ENCODE data around the gene SCN5A.

SCN5A gene

DNA sequence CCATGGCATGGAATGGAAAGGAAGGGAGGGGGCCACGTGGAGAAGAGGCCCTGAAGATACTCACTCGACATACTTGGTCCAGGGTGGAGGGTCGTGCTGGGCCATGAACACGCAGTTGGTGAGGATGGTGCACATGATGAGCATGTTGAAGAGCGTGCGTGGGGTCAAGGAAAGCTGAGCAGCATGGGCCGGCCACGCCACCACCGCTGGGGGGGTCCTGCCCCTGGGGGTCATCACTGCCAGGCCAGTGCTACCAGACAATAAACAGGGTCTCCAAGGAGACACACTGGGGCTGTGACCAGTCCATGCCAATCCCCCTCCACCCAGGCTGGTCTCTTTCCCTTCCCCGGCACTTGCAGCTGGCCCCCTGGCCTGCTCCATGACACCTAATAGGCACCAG is 27.2 kb downstream of the SCN5A start:
- no peak for DNase-seq (ENCODE audit: low spot score)

DNA sequence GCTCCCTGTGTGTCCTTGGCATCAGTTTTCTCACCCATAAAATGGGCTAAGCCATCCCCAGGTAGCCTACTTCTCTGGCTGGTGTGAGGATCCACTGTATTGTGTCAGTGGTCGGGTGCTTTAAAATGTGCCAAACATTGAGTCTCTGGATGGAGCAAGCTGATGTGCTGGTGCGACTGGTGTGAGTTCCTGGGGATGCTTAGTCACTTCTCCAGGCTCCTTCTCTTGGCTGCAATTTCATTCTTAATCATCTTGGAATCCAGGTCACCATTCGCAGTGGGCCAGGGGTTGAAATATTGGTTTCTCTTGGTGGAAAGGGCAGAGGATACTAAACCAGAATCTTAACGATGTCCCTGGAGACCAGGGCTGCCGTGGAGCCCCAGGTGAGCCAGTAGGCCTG is 29.3 kb downstream of the SCN5A start:
- no peak for DNase-seq (ENCODE audit: low spot score)

DNA sequence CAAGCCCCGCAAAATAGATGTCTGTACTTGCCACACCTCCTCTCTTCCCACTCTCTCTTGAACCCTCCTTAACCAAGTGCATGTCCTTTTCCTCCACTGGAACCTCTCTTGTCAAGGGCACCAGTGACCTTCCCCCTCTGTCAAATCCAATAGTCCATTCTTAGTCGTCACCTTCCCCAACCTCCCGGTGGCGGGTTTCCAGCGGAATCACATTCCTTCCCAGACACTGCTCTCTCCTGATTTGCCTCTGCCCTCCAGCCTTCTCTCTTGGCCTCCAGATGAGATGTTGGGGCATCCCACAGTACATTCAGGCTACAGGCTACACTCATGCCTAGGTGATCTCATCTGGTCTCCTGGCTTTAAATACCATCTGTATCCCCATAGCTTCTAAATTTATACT is 31.1 kb downstream of the SCN5A start:
- no peak for DNase-seq (ENCODE audit: low spot score)

DNA sequence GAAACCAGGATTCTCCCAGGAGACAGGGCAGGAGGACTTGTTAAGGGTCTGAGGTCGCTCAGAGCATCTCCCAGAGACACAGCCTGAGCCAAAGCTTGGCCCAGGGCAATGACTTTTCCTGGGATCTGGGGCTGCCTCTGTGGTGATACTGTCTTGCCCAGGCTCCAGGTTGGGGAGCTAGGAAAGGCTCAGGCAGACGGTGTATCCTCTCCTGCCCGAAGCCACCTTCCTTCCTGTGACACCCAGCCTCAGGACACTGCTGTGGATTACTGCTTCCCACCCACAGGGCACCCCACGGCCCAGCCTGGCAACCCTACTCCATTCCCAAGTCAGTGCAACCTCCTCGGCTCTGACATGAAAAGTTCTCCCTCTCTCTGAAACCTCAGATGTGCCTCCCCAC is 31.9 kb downstream of the SCN5A start:
- DNase-seq (ENCODE audit: low spot score) = no peak

DNA sequence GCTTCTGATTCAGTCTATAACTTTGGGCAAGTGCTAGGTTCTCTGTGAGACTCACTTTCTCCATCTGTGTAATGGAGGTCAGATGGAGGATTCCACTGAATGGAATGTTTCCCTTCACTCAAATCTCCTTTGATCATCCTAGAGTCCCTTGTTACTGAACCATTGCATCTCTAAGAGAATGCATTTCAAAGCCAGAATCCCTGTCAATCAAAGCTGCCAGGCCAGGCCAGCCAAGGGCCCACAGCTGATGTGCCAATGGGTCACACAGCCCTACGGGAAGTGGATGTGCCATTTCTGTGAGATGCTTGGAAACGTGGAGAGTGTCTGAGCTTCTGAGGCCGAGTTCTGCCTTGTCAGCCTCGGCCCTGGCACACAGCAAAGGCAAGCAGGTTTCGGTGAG is 32.4 kb downstream of the SCN5A start:
- no peak for DNase-seq (ENCODE audit: low spot score)

DNA sequence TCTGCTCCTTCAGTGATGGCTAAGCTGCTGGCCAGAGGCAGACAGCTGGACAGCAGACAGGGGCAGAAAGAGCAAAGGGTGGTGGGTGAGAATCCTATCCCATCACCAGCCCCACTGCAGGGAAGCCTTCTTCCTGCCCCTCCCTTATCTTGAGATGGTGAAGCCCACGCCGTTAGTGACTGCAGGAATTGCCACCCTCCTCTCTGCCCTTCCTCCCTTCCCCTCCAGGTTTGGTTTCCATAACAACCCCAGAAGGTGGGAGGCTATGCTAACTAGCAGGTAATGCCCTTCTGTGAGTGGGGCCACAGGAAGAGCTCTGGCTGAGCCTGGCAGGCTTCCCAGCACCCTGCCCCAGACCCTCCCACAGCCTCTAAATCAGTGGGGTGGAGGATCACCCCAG is 32.8 kb downstream of the SCN5A start:
- no peak for DNase-seq (ENCODE audit: low spot score)

DNA sequence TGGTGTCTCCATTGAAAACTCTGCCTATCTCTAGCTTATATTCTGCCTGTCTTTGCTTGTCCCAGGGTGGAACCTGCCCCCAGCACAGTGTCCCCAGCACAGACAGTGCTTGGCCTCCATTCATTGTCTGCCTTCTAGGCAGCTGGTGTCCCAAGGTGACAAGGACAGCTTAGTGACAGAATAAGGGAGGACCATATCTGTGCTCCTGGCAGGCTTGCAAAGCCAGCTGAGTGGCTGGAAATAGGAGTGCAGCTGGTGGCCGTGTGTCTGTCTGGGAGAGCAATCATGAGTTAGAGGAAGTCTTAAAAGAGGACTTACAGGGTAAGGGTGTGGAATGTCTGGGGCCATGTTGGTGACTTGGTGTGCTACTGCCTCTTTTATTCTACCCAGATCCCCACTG is 33.4 kb downstream of the SCN5A start:
- DNase-seq (ENCODE audit: low spot score) = no peak

DNA sequence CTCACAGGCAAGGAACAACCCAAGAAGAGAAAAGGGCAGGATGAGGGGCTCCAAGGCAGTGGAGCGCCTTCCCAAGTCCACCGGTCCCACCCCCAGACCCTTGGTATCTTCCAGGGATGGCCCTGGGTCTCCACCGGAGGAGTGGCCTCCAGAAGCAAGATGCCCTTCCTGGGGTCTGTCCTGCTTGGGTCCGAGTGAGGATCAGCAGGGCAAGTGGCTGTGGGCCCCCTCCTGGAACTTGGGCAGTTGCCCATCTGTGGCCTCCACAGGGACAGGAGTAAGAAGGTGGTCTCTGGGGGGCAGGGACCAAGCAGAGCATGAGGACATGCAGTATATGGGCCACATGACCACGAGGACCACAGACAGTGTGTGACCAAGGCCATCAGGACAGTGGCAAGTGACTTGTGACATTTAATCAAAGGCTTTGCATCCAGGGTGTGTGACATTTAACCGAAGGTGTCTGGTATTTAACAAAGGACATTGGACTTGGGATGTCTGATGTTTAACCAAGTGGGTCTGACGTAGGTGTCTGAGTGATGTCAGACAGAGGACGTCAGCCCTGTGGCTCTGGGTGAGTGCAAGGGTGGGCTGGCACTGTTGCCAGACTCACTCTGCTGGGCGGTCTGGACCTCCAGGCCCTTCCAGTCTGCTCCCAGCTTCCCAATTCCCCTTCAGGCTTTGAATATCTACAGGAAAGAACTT is 34.7 kb downstream of the SCN5A start:
- DNase-seq (ENCODE audit: low spot score) = no peak

DNA sequence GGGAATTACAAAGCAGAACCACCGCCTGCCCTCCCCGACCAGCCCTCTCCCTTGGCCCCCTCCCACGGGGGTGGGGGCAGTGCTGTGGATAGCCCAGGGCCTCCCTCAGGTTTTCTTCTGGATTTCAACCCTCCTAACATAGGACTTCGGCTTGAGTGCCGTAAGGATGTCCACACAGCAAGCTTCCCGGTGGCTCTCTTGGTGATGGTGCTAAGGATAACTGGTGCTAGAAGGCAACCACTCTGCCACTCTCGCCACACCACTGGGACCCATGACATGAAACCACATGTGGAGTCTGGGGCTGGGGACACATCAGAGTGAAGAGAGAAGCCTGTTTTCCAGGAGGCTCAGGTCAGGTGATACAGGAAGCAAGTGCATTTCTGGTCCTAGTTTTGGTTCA is 35.4 kb downstream of the SCN5A start:
- DNase-seq (ENCODE audit: low spot score) = no peak

DNA sequence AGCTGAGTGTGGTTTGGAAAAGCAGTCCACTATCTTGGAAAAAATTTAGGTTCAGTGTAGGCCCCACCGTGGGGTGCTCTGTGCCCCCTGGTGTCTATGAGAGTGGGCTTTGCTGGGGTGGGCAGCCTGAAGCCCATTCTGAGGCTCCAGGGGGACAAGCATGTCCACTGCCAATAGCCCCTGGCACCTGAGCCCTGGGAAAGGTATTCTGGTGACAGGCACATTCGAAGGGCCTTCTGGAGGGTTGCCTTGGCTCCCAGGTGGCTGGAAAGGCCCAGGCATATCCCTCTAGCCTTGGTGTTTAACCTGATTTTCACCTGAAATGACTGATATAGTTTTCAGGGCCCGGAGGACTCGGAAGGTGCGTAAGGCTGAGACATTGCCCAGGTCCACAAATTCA is 36.1 kb downstream of the SCN5A start:
- DNase-seq (ENCODE audit: low spot score) = no peak

DNA sequence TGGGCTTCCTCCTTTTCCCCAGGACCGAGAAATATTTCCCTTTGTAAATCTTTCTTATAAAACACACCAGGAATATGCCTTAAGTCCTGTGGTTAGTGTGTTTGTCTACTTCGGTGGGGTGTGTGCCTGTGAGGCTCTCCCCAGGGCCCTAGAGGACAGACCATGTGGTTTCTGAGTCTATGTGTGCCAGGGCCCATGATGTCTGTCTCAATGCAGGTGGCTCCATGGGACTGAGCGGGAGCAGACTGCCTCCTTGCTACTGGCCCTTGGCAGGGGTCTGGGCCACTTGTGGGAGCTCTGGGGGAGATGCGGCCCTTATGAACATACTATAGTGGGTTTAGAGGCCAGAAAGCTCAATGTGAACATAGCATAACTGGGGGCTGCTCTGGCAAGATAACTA is 37.6 kb downstream of the SCN5A start:
- DNase-seq (ENCODE audit: low spot score) = no peak

DNA sequence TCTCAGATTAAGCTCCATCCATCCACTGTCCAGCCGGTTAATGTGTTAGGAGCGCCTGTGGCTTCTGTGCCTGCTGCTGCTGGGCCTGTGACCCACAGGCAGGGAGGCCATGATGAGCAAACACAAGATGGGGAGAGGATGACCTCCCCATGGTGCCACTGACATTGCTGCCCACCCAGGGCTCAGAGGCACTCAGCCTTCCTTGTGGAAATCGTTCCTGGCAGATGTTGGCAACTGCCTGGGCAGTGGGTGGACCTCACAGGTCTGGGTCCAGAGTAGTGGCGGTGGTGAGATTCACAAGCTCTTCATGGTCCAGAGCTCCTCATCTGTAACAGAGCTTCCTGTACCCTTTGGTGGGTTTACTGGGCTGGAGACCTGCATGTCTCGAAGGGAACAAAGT is 38.6 kb downstream of the SCN5A start:
- no peak for DNase-seq (ENCODE audit: low spot score)

DNA sequence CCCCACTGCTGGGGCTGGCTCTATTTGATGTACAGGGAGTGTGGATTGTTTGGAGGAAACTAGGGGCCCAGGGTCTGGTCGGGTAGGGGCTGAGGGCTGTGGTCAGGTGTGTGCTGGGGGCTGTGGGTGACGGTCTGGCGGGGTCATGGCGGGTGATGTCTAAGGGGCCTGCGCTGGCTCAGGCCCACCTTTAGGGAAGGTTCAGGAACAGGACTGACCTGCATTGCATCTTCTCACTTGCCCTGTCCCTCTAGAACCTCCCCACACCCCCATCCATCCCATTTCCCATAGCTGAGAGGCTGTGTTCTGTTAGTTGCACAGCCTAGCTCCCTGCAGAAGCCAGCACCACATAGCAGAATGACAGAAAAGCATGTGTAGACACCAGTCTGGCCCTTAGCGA is 39.1 kb downstream of the SCN5A start:
- DNase-seq (ENCODE audit: low spot score) = no peak

DNA sequence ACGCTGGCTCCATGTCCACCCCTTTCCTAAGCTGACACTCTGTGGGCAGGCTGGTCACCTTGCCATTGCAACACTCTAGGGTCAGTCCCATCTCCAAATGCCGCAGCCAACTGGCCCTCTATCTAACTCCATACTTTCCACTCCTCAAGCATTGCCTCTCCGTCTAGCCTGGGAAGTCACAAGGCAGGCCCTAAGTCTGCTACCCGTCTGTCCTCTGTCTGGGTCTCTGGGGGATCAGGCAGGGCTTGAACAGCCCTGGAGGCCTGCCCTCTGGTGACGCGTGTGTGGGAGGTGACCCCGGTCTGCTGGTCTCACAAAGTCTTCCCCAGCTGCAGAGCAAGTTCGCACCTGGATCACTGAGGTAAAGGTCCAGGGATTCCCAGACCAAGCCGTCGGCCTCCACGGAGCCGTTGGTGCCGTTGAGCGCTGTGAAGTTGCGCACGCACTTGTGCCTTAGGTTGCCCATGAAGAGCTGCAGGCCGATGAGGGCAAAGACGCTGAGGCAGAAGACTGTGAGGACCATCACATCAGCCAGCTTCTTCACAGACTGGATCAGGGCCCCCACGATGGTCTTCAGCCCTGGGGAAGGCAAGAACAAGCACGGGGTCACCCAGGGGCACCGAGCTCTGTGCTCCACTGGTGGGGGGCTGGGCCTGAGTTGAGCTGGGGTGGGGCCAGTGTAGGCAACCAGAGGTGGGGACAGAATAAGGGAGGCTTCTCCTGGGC is 39.9 kb downstream of the SCN5A start:
- DNase-seq (ENCODE audit: low spot score) = no peak

DNA sequence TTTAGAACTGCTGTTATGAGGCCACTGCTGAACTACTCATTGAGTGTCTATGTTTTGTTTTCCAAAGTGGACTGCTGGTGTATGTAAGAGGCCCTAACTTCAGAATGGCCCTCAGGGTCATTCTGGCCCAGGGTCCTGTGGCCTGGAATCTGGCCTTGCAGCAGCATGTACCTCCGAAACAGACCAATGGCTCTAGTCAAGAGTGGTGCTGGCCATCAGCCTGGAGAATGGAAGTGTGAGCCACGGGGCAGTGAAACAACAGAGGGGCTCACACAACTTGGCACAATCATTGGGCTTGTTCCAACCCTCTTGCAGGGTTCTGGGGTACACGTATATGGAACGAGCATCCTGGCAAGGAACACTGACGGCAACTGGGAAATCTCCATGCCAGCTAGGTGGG is 40.5 kb downstream of the SCN5A start:
- no peak for DNase-seq (ENCODE audit: low spot score)

DNA sequence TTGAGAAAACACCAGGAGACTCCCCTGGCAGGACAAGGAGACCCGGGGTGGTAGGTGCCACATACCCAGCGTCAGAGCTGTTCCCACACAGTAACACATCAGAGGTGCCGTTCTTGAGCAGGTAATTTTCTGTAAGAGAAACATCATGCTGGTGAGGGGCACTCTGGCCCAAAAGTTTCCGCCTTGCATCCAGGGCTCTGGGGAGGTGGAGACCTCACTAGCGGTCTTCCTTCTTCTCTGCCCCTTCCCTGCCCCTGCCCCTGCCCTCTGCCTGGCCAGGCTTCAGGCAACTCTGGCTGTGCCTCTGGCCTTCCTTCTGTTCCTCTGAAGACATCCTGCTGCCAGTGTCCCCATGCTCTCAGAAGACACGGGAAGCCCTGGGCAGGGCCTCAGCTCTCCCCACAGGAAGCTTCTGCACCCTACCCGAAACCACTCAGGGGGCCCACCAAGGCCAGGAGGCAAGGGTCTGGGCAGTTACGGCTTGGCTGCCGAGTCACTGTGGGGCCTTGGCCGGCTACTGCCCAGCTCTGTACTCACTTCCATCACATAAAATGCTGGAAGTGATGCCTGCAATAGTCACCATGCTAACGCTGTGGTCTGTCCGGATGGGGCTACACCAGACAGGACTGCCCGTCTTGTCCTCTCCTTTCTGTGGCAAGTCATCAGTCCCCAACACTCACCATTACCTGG is 41.3 kb downstream of the SCN5A start:
- no peak for DNase-seq (ENCODE audit: low spot score)

DNA sequence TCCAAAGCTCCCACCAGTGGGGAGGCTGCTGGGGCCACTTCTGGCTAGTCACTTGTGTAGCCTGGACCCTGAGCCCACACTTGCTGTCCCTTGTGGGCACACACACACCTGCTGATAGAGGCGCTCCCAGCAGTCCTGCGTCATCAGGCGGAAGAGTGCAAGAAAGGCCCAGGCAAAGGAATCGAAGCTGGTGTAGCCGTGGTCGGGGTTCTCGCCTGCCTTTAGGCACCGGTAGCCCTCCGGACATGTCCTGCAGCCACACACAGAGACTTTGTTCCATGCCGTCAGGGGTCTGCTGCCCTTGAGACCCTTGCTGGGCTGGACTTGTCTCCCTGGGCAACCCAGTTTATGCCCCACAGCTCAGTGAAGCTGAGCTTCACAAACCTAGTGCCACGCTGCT is 42.9 kb downstream of the SCN5A start:
- no peak for DNase-seq (ENCODE audit: low spot score)

DNA sequence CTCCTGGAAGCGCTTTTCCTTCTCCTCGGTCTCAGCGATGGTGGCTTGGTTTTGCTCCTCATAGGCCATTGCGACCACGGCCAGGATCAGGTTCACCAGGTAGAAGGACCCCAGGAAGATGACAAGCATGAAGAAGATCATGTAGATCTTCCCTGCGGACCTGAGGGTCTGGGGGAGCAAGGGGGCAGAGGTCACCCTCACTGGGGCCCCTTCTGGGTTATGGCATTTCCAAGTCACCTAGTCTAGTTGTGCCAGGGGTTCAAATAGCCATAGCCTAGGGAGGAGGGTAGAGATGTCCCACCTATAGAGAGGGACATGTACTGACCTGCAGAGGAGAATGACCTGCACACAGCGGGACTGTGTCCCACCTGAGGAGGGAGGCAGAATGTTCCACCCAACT is 43.5 kb downstream of the SCN5A start:
- DNase-seq (ENCODE audit: low spot score) = no peak

DNA sequence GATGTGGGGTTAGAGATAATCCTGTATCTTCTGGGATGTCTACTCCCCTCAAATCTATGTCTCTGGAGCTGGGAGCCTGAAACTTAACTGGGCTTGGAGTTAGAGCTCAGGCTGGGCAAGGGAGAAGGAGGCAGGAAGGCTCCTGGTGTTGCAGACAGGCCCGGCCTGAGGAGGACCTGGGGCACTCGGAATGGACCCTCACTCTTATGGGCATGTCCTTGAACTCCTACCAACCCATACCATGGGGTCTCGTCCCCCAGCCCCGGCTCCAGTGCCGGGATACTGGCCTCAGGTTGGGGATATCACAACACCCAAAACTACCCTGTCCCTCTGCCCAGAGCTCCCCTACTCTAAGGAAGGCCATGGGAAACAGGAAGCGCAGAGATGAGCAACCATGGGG is 45.2 kb downstream of the SCN5A start:
- no peak for DNase-seq (ENCODE audit: low spot score)

DNA sequence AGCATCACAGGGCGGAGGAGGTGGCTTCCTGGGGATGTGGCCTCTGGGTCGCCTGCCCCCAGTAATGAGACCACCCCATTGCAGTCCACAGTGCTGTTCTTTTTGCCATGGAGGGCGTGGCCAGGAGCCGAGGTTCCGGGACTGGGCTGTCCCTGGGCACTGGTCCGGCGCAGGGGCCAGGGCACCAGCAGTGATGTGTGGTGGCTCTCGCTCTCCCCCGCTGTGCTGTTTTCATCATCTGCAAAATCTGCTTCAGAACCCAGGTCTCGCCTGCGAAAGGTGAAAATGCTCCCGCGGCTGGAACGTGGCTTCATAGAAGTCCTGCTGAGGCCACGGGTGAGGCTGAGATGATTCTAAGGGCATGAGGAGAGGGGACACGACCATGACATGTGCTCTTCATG is 45.8 kb downstream of the SCN5A start:
- DNase-seq (ENCODE audit: low spot score) = no peak

DNA sequence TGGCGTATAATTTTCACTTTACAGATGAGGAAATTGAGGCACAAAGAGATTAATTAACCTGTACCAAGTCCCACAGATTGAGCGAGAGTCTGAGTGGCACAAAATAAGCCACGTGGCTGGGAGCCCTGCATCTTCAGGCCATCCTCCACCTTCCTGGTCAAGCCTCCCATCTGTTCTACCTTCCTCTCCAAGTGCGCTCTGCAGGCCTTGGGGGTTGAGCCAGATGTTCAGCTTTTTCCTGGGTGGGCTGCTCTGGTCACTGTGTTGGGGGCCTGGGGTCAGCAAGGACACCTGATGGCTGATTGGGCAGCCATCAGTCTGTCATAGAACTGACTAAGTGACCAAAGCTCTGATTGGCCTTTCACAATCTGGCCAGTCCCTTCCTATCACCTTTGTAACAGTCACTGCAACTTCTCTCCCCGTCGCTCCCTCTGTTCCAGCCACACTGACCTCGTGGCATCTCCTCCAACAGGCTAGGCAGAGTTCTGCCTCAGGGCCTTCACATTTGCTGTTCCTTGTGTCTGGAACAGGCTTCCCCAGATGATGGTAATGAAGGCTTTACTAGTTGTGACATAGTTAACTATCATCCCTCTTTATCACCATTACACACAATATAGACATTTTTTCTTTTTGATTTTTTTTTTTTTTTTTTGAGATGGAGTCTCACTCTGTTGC is 46.8 kb downstream of the SCN5A start:
- DNase-seq (ENCODE audit: low spot score) = no peak

DNA sequence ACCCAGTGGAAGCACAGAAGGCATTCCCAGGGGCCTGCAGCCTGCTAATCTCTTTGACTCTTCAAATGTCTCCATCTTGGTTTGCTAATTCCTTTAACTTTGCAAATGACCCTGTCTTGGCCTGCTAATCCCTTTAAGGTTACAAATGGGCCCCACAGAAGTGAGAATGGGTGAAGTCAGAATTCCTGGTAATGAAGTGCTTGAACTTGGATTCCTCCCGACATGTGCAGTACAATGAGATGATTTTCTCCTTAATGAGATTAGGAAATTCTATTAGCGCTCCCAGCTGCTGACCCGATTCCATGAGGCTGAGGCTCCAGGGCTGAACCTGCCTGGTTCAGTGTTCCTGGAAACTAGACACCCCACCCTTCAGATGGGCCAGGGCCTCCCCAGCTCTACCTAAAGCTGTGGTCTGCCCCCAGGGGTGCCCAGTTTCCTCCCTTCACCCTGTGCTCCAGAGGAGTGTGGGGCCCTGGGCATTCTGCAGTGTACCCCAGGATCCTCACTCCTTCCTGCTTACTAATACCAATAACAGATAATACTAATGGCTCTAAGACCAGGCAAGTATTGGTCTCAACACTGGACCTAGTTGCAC is 47.4 kb downstream of the SCN5A start:
- no peak for DNase-seq (ENCODE audit: low spot score)

DNA sequence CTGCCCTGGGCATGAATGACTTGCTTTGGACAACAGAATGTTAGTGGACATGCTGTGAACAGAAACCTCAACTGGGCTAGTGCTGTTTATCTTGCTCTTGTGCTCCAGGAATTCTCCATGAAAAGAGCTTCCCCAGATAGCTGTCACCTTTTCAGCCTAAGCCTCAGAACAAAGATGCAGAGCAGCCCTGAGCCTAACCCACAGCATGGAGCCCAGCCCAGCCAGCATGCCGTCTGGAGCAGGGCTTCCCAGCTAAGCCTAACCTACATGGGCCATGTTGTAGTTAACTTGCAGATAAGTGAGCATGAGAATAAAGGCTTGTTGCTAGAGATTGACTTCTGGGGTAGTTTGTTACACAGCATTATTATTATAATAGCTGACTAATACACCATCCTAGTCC is 48.9 kb downstream of the SCN5A start:
- DNase-seq (ENCODE audit: low spot score) = no peak
